KMS-11 (cell line): ENCODE measurements around the gene IL17D.

Experiments used
- H2AFZ ChIP-seq: fragments of 200-600 bp; sonication (generic); 2 replicates; pipeline ENCODE4 v1.6.1; 2016; ENCODE audit warnings: antibody characterized with exemption, mixed run types, low read depth
- H3K27ac ChIP-seq: fragments of 200-600 bp; sonication (generic); 2 replicates; pipeline ENCODE4 v1.6.1; 2016; ENCODE audit warnings: mild to moderate bottlenecking, mixed run types
- H3K27me3 ChIP-seq: fragments of 200-600 bp; sonication (generic); 2 replicates; pipeline ENCODE4 v1.6.1; 2017; ENCODE audit warnings: mild to moderate bottlenecking, low read depth, mixed run types, moderate library complexity; ENCODE audit not compliant: insufficient read depth
- H3K36me3 ChIP-seq: fragments of 200-600 bp; sonication (generic); 2 replicates; pipeline ENCODE4 v1.6.1; 2017; ENCODE audit warnings: mild to moderate bottlenecking, mixed run types; ENCODE audit not compliant: insufficient read depth
- H3K4me1 ChIP-seq: fragments of 200-600 bp; sonication (generic); 2 replicates; pipeline ENCODE4 v1.6.1; 2016; ENCODE audit warnings: mild to moderate bottlenecking, low read depth, mixed run types; ENCODE audit not compliant: poor library complexity, severe bottlenecking
- H3K4me2 ChIP-seq: fragments of 200-600 bp; sonication (generic); 2 replicates; pipeline ENCODE4 v1.7.0; 2016; ENCODE audit warnings: mild to moderate bottlenecking, mixed run types
- H3K4me3 ChIP-seq: fragments of 200-600 bp; sonication (generic); IDR thresholded peaks from 2 replicates; pipeline ENCODE4 v1.6.1; 2017; ENCODE audit warnings: low read depth, low read length, mixed read lengths; ENCODE audit not compliant: insufficient read depth
- H3K79me2 ChIP-seq: fragments of 200-600 bp; sonication (generic); 2 replicates; pipeline ENCODE4 v1.6.1; 2016; ENCODE audit warnings: low read depth, mixed run types; ENCODE audit not compliant: insufficient read depth
- H3K9ac ChIP-seq: fragments of 200-600 bp; sonication (generic); 2 replicates; pipeline ENCODE4 v1.6.1; 2016; ENCODE audit warnings: mild to moderate bottlenecking, mixed run types
- H4K20me1 ChIP-seq: fragments of 200-600 bp; sonication (generic); 2 replicates; pipeline ENCODE4 v1.6.1; 2016; ENCODE audit warnings: mild to moderate bottlenecking, mixed run types; ENCODE audit not compliant: insufficient read depth
- CTCF ChIP-seq: fragments of 200-600 bp; sonication (generic); conservative IDR thresholded peaks from 2 replicates; pipeline ENCODE4 v1.6.1; 2017; ENCODE audit warnings: low read depth, mild to moderate bottlenecking, antibody characterized with exemption, low read length, moderate library complexity, mixed read lengths

IL17D gene

GRCh38 chr13:20666948-20667347 lies 36.6 kb upstream of the IL17D start:
- Histone ChIP-seq H4K20me1 (no peaks in the 10 kb centered on the region), H3K36me3 (no peaks in the 10 kb centered on the region), H3K9ac (no peak overlapping the region), H3K4me3 (no peak overlapping the region), H3K4me1 (no peaks in the 10 kb centered on the region), H3K27me3 (no peaks in the 10 kb centered on the region), H3K79me2 (no peaks in the 10 kb centered on the region), H3K27ac (no peak overlapping the region), H2AFZ (no peak overlapping the region), H3K4me2 (no peak overlapping the region)
- TF ChIP-seq CTCF: no peak

- Histone ChIP-seq H2AFZ (no peak overlapping the region), H3K4me2 (no peak overlapping the region), H3K36me3 (no peaks in the 10 kb centered on the region), H3K4me1 (no peaks in the 10 kb centered on the region), H3K9ac (no peak overlapping the region), H3K27ac (no peak overlapping the region), H3K27me3 (no peaks in the 10 kb centered on the region), H3K79me2 (no peaks in the 10 kb centered on the region), H4K20me1 (no peaks in the 10 kb centered on the region), H3K4me3 (no peak overlapping the region)
- TF ChIP-seq CTCF: no peak
Observed at GRCh38 chr13:20667857-20668437, 35.6 kb upstream of the IL17D start.

GRCh38 chr13:20669162-20669561 lies 34.3 kb upstream of the IL17D start:
- Histone ChIP-seq H2AFZ (no peak overlapping the region), H4K20me1 (no peaks in the 10 kb centered on the region), H3K4me3 (no peak overlapping the region), H3K36me3 (no peaks in the 10 kb centered on the region), H3K4me2 (no peak overlapping the region), H3K79me2 (no peaks in the 10 kb centered on the region), H3K27me3 (no peaks in the 10 kb centered on the region), H3K4me1 (no peaks in the 10 kb centered on the region), H3K27ac (no peak overlapping the region), H3K9ac (no peak overlapping the region)
- TF ChIP-seq CTCF: no peak

- no peak overlapping the region for H3K27ac ChIP-seq
Observed at GRCh38 chr13:20671789-20672188, 31.7 kb upstream of the IL17D start.

More at GRCh38 chr13:20671789-20672188, 31.7 kb upstream of the IL17D start:
- no peaks in the 10 kb centered on the region for H4K20me1 ChIP-seq
- H2AFZ ChIP-seq: no peak overlapping the region
- no peak overlapping the region for H3K9ac ChIP-seq
- no peaks in the 10 kb centered on the region for H3K79me2 ChIP-seq
- no peaks in the 10 kb centered on the region for H3K27me3 ChIP-seq
- no peaks in the 10 kb centered on the region for H3K4me1 ChIP-seq
- no peak overlapping the region for H3K4me3 ChIP-seq
- no peak overlapping the region for H3K4me2 ChIP-seq
- H3K36me3 ChIP-seq: no peaks in the 10 kb centered on the region
- TF ChIP-seq CTCF: no peak
